ENCODE results near the gene FOXO1. TPM values are rescaled to one million over a fixed set of nuclear protein-coding genes. Genes with fewer than 3 reads are reported as not detected.

The FOXO1 gene
- total and polyA plus RNA-seq, 2 experiments from 2014 or later = 32.4 to 68.0 TPM

GRCh38 chr13:40535345-40535836 is 131.1 kb downstream of the FOXO1 start:
- H3K27me3 Mint-ChIP-seq (ENCODE audit: insufficient read depth, low read depth, poor library complexity) = no peaks in the 10 kb centered on the region
- H3K36me3 Mint-ChIP-seq (ENCODE audit: low read depth) = no peaks in the 10 kb centered on the region
- H3K4me1 Mint-ChIP-seq = peaks cover 22% of the 10 kb centered on the region
- no peak for DNase-seq (ENCODE audit: low spot score)
- Histone ChIP-seq H2AFZ (no peak overlapping the region), H3K4me2 (no peak overlapping the region), H3F3A (replicated peaks; ENCODE audit: low read depth) (no peaks in the 10 kb centered on the region), H3K36me3 (ENCODE audit: insufficient read depth) (no peaks in the 10 kb centered on the region), H3K27me3 (ENCODE audit: insufficient read depth) (no peaks in the 10 kb centered on the region), H3K79me2 (replicated peaks; ENCODE audit: insufficient read depth) (no peaks in the 10 kb centered on the region), H3K27ac (ENCODE audit: low read depth) (no peak overlapping the region), H3K4me3 (no peak overlapping the region), H4K20me1 (replicated peaks; ENCODE audit: insufficient read depth) (no peaks in the 10 kb centered on the region), H3K4me1 (ENCODE audit: insufficient read depth) (peaks cover 10% of the 10 kb centered on the region), H3K9me2 (ENCODE audit: insufficient read depth) (no peaks in the 10 kb centered on the region)
- 0 out of 3 replicates have a peak, but pooled peaks cover 3% of the 10 kb centered on the region for H3K9me3 Mint-ChIP-seq
- 0 out of 2 replicates have a peak overlapping the region, but pooled peaks have one; percentile 52 for H3K27ac Mint-ChIP-seq
- TF ChIP-seq NANOG (IDR thresholded peaks at IDR 0.05; ENCODE audit: borderline replicate concordance) (no peak), EZH2 (IDR thresholded peaks at IDR 0.05; ENCODE audit: low read depth, unreplicated experiment) (no peak), ZNF114 (CRISPR knock-in tag; IDR thresholded peaks at IDR 0.05) (no peak), POLR2AphosphoS5 (IDR thresholded peaks at IDR 0.05; ENCODE audit: low read depth) (no peak), EZH2phosphoT487 (IDR thresholded peaks at IDR 0.05; ENCODE audit: unreplicated experiment) (no peak), CREB1 (CRISPR knock-in tag; IDR thresholded peaks at IDR 0.05; ENCODE audit: low read depth) (no peak), ZNF331 (CRISPR knock-in tag; IDR thresholded peaks at IDR 0.05; ENCODE audit: low read depth) (no peak), JUNB (IDR thresholded peaks at IDR 0.05; ENCODE audit: unreplicated experiment) (no peak), ETS1 (IDR thresholded peaks at IDR 0.05) (no peak), REST (IDR thresholded peaks at IDR 0.05; ENCODE audit: unreplicated experiment) (no peak), STAT1 (IDR thresholded peaks at IDR 0.05; ENCODE audit: unreplicated experiment) (no peak)
- TF ChIP-seq, protein P1, sequence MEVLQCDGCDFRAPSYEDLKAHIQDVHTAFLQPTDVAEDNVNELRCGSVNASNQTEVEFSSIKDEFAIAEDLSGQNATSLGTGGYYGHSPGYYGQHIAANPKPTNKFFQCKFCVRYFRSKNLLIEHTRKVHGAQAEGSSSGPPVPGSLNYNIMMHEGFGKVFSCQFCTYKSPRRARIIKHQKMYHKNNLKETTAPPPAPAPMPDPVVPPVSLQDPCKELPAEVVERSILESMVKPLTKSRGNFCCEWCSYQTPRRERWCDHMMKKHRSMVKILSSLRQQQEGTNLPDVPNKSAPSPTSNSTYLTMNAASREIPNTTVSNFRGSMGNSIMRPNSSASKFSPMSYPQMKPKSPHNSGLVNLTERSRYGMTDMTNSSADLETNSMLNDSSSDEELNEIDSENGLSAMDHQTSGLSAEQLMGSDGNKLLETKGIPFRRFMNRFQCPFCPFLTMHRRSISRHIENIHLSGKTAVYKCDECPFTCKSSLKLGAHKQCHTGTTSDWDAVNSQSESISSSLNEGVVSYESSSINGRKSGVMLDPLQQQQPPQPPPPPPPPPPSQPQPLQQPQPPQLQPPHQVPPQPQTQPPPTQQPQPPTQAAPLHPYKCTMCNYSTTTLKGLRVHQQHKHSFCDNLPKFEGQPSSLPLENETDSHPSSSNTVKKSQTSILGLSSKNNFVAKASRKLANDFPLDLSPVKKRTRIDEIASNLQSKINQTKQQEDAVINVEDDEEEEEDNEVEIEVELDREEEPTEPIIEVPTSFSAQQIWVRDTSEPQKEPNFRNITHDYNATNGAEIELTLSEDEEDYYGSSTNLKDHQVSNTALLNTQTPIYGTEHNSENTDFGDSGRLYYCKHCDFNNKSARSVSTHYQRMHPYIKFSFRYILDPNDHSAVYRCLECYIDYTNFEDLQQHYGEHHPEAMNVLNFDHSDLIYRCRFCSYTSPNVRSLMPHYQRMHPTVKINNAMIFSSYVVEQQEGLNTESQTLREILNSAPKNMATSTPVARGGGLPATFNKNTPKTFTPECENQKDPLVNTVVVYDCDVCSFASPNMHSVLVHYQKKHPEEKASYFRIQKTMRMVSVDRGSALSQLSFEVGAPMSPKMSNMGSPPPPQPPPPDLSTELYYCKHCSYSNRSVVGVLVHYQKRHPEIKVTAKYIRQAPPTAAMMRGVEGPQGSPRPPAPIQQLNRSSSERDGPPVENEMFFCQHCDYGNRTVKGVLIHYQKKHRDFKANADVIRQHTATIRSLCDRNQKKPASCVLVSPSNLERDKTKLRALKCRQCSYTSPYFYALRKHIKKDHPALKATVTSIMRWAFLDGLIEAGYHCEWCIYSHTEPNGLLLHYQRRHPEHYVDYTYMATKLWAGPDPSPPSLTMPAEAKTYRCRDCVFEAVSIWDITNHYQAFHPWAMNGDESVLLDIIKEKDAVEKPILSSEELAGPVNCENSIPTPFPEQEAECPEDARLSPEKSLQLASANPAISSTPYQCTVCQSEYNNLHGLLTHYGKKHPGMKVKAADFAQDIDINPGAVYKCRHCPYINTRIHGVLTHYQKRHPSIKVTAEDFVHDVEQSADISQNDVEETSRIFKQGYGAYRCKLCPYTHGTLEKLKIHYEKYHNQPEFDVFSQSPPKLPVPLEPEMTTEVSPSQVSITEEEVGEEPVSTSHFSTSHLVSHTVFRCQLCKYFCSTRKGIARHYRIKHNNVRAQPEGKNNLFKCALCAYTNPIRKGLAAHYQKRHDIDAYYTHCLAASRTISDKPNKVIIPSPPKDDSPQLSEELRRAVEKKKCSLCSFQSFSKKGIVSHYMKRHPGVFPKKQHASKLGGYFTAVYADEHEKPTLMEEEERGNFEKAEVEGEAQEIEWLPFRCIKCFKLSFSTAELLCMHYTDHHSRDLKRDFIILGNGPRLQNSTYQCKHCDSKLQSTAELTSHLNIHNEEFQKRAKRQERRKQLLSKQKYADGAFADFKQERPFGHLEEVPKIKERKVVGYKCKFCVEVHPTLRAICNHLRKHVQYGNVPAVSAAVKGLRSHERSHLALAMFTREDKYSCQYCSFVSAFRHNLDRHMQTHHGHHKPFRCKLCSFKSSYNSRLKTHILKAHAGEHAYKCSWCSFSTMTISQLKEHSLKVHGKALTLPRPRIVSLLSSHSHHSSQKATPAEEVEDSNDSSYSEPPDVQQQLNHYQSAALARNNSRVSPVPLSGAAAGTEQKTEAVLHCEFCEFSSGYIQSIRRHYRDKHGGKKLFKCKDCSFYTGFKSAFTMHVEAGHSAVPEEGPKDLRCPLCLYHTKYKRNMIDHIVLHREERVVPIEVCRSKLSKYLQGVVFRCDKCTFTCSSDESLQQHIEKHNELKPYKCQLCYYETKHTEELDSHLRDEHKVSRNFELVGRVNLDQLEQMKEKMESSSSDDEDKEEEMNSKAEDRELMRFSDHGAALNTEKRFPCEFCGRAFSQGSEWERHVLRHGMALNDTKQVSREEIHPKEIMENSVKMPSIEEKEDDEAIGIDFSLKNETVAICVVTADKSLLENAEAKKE (CRISPR knock-in tag; IDR thresholded peaks at IDR 0.05) = no peak
- TF ChIP-seq, protein P2, sequence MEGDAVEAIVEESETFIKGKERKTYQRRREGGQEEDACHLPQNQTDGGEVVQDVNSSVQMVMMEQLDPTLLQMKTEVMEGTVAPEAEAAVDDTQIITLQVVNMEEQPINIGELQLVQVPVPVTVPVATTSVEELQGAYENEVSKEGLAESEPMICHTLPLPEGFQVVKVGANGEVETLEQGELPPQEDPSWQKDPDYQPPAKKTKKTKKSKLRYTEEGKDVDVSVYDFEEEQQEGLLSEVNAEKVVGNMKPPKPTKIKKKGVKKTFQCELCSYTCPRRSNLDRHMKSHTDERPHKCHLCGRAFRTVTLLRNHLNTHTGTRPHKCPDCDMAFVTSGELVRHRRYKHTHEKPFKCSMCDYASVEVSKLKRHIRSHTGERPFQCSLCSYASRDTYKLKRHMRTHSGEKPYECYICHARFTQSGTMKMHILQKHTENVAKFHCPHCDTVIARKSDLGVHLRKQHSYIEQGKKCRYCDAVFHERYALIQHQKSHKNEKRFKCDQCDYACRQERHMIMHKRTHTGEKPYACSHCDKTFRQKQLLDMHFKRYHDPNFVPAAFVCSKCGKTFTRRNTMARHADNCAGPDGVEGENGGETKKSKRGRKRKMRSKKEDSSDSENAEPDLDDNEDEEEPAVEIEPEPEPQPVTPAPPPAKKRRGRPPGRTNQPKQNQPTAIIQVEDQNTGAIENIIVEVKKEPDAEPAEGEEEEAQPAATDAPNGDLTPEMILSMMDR (conservative IDR thresholded peaks at IDR 0.05; ENCODE audit: low read depth in 2 of 2) = no peak
- no peak overlapping the region for H3K4me3 Mint-ChIP-seq
- ATAC-seq = no peak
